ENCODE results near the gene ECI1. TPM values are rescaled to one million over a fixed set of nuclear protein-coding genes. Genes with fewer than 3 reads are reported as not detected.

Gene ECI1
- total RNA-seq, 4 donors from 2014 or later = 32.4 to 96.5 (median 49.8) TPM

DNA sequence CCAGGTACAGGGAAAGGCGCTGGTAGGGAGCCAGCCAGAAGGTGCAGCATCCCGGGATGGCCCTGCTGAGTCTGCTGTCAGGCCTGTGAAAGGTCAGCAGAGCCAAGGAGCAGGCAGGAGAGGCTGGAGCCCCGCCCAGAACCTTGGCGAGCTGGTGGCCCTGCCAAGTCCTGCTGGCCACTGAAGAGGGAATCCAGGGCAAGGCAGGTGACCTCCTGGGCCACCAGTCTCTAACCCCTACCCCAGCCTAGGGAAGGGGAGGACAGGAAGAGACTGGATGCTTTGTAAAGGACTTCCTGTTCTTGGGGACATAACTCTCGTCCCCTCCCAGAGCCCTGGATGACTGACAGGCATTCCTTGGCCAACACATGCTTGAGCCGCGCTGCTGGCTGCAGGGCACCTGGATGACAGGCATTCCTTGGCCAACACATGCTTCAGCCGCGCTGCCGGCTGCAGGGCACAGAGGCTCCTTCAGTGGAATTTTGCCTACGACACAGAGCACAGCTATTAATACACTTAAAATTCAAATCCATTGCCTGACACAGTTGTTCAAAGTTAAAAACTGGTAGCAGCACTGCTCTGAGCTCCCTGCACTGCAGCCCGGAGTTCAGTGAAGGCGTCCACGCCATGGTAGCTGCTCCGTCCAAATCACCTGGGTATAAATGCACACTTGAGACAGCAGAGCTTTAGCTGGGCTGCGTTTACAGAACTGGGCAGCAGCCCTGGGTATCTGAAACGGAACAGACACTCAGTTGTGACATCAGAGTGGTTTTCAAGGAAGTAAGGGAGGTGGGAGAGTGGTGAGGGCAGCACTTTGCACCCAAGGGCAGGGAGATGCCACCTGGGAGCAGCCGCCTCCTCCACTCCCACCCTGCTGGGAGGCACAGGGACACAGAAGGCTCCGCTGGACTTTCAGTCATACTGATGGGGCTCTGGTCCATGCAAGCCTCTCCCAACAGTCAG, 38.7 kb downstream of the ECI1 start:
- TF ChIP-seq, protein P1, sequence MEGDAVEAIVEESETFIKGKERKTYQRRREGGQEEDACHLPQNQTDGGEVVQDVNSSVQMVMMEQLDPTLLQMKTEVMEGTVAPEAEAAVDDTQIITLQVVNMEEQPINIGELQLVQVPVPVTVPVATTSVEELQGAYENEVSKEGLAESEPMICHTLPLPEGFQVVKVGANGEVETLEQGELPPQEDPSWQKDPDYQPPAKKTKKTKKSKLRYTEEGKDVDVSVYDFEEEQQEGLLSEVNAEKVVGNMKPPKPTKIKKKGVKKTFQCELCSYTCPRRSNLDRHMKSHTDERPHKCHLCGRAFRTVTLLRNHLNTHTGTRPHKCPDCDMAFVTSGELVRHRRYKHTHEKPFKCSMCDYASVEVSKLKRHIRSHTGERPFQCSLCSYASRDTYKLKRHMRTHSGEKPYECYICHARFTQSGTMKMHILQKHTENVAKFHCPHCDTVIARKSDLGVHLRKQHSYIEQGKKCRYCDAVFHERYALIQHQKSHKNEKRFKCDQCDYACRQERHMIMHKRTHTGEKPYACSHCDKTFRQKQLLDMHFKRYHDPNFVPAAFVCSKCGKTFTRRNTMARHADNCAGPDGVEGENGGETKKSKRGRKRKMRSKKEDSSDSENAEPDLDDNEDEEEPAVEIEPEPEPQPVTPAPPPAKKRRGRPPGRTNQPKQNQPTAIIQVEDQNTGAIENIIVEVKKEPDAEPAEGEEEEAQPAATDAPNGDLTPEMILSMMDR (IDR thresholded peaks at IDR 0.05; ENCODE audit: low read depth) = no peak

DNA sequence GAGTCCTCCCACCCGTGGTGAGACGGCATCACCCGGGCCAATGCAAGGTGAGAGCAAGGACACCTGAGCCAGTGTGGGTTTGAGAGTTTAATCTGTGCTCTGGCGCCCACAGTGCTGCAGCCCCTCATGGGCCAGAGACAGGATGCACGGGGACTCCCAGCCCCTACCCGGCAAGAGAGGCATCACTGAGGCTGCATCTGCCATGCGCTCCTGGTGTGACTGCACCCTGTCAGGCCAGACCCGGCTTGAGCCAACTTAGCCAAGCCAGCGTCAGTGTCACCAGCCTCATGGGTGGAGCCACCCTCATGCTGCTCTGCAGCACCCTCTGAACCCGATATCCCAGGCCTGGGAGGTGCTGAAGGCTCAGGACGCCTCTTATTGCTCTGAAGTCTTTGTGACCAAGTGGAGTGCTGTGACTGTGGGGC, 39.5 kb downstream of the ECI1 start:
- TF ChIP-seq, protein P1 (IDR thresholded peaks at IDR 0.05; ENCODE audit: low read depth) = no peak

DNA sequence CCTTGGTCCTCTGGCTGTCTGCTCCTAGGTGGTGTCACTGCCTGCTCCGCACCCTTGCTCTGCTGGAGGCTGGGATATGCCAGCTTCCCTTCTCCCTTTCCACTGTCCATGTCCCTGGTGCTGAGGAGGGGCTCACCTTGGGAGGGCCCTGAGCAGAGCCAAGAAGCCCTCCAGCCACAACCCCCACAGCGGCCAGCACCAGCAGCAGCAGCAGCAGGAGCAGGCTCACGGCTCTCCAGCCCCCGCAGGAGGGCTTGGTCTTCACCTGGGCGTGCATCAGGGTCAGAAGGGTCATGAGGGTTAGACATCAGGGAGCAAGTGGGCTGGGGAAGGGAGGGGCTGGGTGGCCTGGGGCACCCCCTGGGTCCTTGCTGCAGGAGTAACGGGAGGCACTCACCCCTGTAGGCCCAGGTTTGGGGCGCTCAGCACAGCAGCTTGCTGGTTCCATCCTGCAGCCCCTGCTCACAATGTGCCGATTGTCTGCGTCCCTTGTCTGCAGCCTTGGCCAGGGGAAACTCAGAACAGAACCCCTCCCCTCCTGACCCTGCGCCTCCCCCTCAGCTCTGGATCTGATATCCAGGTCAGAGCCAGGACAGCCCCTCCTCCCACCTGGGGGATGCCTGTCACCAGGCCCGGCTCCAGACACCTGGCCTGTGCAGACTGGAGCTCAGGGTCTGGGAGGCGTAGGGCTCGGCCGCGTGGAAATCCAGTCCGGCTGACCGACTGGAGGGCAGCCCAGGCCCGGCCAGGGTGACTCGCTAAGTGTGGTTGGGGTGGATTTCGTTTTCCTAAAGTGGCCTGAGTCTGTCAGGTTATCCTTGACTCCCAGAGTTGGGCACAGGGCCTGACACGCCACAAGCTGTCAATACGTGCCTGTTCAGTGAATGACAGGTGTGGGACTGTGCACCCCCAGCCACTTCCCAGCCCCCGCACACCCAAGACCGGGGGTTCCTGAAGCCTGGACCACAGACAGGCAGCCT, 40.7 kb downstream of the ECI1 start, which contains the start of gene BRICD5:
Gene BRICD5 (minus strand): TSS at position 478 of the 980 bp plus-strand sequence. CDS start 30 bp downstream, at position 448.
- TF ChIP-seq, protein P1 (IDR thresholded peaks at IDR 0.05; ENCODE audit: low read depth) = no peak

DNA sequence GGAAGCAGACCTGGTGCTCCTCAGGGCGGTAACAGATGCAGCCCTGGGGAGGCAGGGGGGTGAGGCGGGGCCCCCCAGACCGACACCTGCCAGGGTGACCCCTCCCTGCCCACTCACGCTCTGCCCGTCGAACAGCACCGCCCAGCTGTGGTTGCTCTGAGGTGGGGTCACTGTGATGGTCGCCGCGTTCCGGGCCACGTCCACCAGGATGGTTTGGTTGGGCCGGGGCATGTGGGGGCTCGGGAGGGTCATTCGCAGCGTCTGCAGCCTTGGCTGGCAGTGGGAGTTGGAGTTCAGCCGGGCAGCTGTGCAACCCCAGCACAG, 41.4 kb downstream of the ECI1 start:
- TF ChIP-seq, protein P1 (IDR thresholded peaks at IDR 0.05; ENCODE audit: low read depth) = no peak

DNA sequence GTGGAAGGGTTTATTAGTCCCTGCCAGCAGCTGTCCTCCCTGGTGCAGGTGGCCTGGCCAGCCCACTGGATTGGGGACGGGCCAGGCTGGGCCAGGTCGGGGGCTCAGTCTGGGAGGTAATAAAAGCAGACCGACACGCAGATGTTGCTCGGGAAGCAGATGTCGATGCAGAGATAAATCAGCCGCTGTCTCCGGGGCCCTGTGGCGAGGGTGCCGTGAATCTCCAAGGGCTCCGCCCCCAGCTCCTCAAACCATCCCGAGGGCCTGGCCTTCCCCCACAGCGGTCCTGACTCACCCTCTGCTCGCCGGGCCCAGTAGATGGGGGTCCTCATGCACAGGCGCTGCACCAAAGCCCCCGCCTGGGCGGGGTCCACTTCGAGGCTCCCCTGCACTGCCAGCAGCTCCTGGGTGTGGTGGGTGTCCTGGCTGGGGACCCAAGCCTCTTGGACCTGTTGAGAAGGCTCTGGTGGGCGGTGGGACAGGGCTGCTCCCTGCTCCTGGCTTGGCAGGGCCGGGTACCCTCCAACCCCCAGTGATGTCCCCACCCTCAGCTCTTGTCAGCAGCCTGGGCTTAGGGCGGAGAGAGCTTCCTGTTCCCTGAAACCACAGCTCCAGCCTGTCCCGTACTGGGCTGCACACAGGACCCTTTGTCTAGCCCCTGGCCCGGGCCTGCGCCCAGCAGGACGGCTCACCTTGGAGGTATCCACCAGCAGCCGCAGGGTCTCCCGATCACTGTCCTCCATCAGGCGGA, 42.0 kb downstream of the ECI1 start:
- TF ChIP-seq, protein P1 (IDR thresholded peaks at IDR 0.05; ENCODE audit: low read depth) = no peak

DNA sequence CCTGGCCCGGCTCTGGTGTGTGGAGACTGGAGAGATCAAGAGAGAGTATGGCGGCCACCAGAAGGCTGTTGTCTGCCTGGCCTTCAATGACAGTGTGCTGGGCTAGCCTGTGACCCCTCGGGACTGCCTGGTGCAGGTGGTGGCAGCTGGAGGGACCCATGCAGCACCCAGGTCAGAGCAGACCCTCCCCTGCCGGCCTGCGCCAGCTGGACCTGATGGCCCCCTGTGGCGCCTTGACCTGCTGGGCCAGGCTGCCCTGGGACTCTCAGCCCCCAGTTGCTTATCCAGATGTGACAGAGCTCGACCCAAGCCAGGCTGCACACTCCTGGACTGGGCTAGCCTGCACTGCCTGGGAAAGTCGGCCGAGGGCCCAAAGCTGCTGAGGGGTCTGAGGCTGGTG, 42.6 kb downstream of the ECI1 start:
- TF ChIP-seq, protein P1 (IDR thresholded peaks at IDR 0.05; ENCODE audit: low read depth) = no peak

Measured in subcutaneous adipose tissue (tissue), 4 donors.